HepG2 (cell line): ENCODE results near the gene CNPY1. TPM values are rescaled to one million over a fixed set of nuclear protein-coding genes. Genes with fewer than 3 reads are reported as not detected.

Experiments used
- ATAC-seq: fragments of 200-7000 bp; cut with Tn5 transposase; 3 replicates; pipeline ENCODE4 v1.9.1; 2020; ENCODE audit warnings: mild to moderate bottlenecking, moderate library complexity
- BruUV-seq: library from RNA; stranded (reverse); fragments of 400-500 nt; replicated peaks from 2 replicates; lab custom pipeline; 2021; lab: Mats Ljungman, UMichigan
- CTCF ChIA-PET: fragments of 300-600 bp; formaldehyde crosslinking; extraction: SDS; loops from one replicate; lab custom pipeline; 2021; ENCODE audit warnings: low total read pairs, inconsistent platforms, low intra/inter-chr PET ratio; lab: Yijun Ruan, JAX
- POLR2A ChIA-PET: fragments of 350-600 bp; sonication (Branson Sonifier 250); formaldehyde crosslinking; loops from one replicate; lab custom pipeline; 2020; ENCODE audit warnings: antibody characterized with exemption, inconsistent platforms; lab: Yijun Ruan, JAX
- DNase-seq: peaks from one replicate; pipeline ENCODE4 v3.0.0-alpha.2; 2015; ENCODE audit warnings: low spot score
- FAIRE-seq: peaks from 3 replicates; lab custom pipeline; 2011; peaks lifted over from hg19 to GRCh38; lab: Jason Lieb, UNC
- H2AFZ ChIP-seq: one replicate; pipeline ENCODE4 v1.6.1; 2011; ENCODE audit warnings: low read length, inconsistent platforms
- H3K27ac ChIP-seq: fragments of 300-600 bp; 3 replicates; pipeline ENCODE4 v1.8.0; 2011; ENCODE audit warnings: mixed run types, mild to moderate bottlenecking, mixed read lengths, low read length, inconsistent platforms; ENCODE audit not compliant: insufficient read depth; ENCODE audit errors: extremely low read length
- H3K27me3 ChIP-seq, 2 experiments: fragments of 200-600 bp in 1 of 2; 2 replicates in 1 of 2; 3 replicates in 1 of 2; pipeline versions ENCODE4 v1.6.0 to v1.8.0; 2011; ENCODE audit warnings: low read length in 2 of 2, mild to moderate bottlenecking in 2 of 2, moderate library complexity in 2 of 2, inconsistent platforms in 1 of 2; ENCODE audit not compliant: insufficient read depth in 2 of 2, control insufficient read depth in 1 of 2
- H3K36me3 ChIP-seq, 2 experiments: fragments of 200-600 bp in 1 of 2; replicated peaks in 1 of 2; 2 replicates in 1 of 2; 3 replicates in 1 of 2; pipeline versions ENCODE4 v1.5.1 to v1.8.0; 2011; ENCODE audit warnings: low read length in 2 of 2, inconsistent platforms in 1 of 2; ENCODE audit not compliant: insufficient read depth in 2 of 2, control insufficient read depth in 1 of 2
- H3K4me1 ChIP-seq: 2 replicates; pipeline ENCODE4 v1.5.1; 2012; ENCODE audit warnings: low read length, inconsistent platforms; ENCODE audit not compliant: insufficient read depth
- H3K4me2 ChIP-seq: 2 replicates; pipeline ENCODE4 v1.6.0; 2011; ENCODE audit warnings: low read depth, low read length, inconsistent platforms
- H3K4me3 ChIP-seq, 3 experiments: fragments of 200-600 bp in 1 of 3; sonication (generic), shearing (Covaris generic) in 1 of 3; replicated peaks in 1 of 3; 2 replicates each; pipeline ENCODE4 v1.5.1; 2011 to 2016; ENCODE audit warnings: low read length in 3 of 3, inconsistent platforms in 2 of 3, low read depth in 2 of 3, mild to moderate bottlenecking in 2 of 3, control low read depth in 1 of 3, mixed read lengths in 1 of 3; ENCODE audit not compliant: insufficient read depth in 1 of 3
- H3K79me2 ChIP-seq: one replicate; pipeline ENCODE4 v1.6.1; 2011; ENCODE audit warnings: low read length, inconsistent platforms; ENCODE audit not compliant: insufficient read depth
- H3K9ac ChIP-seq: 2 replicates; pipeline ENCODE4 v1.6.0; 2011; ENCODE audit warnings: mild to moderate bottlenecking, low read depth, low read length, inconsistent platforms; ENCODE audit not compliant: insufficient read depth
- H3K9me3 ChIP-seq: 2 replicates; pipeline ENCODE4 v1.5.1; 2012; ENCODE audit warnings: mild to moderate bottlenecking, low read length
- H4K20me1 ChIP-seq: 2 replicates; pipeline ENCODE4 v1.6.0; 2011; ENCODE audit warnings: inconsistent platforms, mild to moderate bottlenecking, low read length, moderate library complexity; ENCODE audit not compliant: insufficient read depth
- FOXJ3 ChIP-seq: sonication (generic); formaldehyde crosslinking; IDR thresholded peaks from 2 replicates; pipeline ENCODE4 v1.4.0; 2020; ENCODE audit warnings: missing genetic modification reagents, mild to moderate bottlenecking, borderline replicate concordance
- ISL2 ChIP-seq: sonication (generic); formaldehyde crosslinking; IDR thresholded peaks from 2 replicates; pipeline ENCODE4 v1.5.0; 2020; ENCODE audit warnings: missing genetic modification reagents
- POGK ChIP-seq: sonication (generic); formaldehyde crosslinking; conservative IDR thresholded peaks from 2 replicates; pipeline ENCODE4 v1.8.0; 2022; ENCODE audit warnings: mild to moderate bottlenecking, moderate library complexity, missing genetic modification reagents
- TEAD3 ChIP-seq: optimal IDR thresholded peaks from 2 replicates; pipeline ENCODE3; 2016; ENCODE audit warnings: borderline replicate concordance
- ZNF629 ChIP-seq: sonication (generic); formaldehyde crosslinking; conservative IDR thresholded peaks from 2 replicates; pipeline ENCODE4 v1.5.0; 2020; ENCODE audit warnings: missing genetic modification reagents
- ZSCAN25 ChIP-seq: sonication (generic); formaldehyde crosslinking; IDR thresholded peaks from 2 replicates; pipeline ENCODE4 v1.8.0; 2022; ENCODE audit warnings: mild to moderate bottlenecking, missing genetic modification reagents
- WGBS: methylation state at CpG from one replicate; pipeline ENCODE4 v1.1.6; 2017; ENCODE audit warnings: low lambda C conversion rate; 5-methylcytosine and 5-hydroxymethylcytosine counted together
- in situ Hi-C: cut with HindIII; loops from 2 replicates; pipeline ENCODE4 v1.10.0; 2017; ENCODE audit warnings: low pct_unique_long_range_greater_than_20kb; ENCODE audit not compliant: extremely low pct_ligation_motif_present
- intact Hi-C: fragments of 100-400 bp; cut with micrococcal nuclease; formaldehyde crosslinking; loops from one replicate; pipeline ENCODE4 v1.10.0; 2022; ENCODE audit not compliant: unreplicated experiment
- polyA plus RNA-seq, 8 experiments: library from polyadenylated mRNA; depleted of rRNA in 3 of 8; stranded (reverse) in 7 of 8; unstranded in 1 of 8; fragments of >200 nt; fragmentation: Illumina TruSeq in 4 of 8; extraction: Trizol in 4 of 8; gene quantifications; 2 replicates each; pipeline versions ENCODE4 v1.2.1 to v1.2.3, GENCODE V29; 2011 to 2016; ENCODE audit warnings: low read depth in 4 of 8, missing spikeins in 1 of 8, mixed read lengths in 1 of 8; ENCODE audit not compliant: insufficient read depth in 1 of 8
- total RNA-seq, 5 experiments: library from RNA; depleted of rRNA; stranded (reverse); fragments of >200 nt; fragmentation: Illumina TruSeq; extraction: Trizol; gene quantifications; 2 replicates each; pipeline ENCODE4 v1.2.3, GENCODE V29; 2016; ENCODE audit warnings: low read depth in 1 of 5
- TF ChIP-seq, protein P1 (sequence below): sonication (generic); formaldehyde crosslinking; IDR thresholded peaks from 2 replicates; pipeline ENCODE4 v1.8.0; 2022; ENCODE audit warnings: low read depth, missing genetic modification reagents

Gene CNPY1
- total and polyA plus RNA-seq, 2 of the 13 experiments (the other 11 are each of a cell fraction or from before 2014, with no cell fraction given) = not detected

DNA sequence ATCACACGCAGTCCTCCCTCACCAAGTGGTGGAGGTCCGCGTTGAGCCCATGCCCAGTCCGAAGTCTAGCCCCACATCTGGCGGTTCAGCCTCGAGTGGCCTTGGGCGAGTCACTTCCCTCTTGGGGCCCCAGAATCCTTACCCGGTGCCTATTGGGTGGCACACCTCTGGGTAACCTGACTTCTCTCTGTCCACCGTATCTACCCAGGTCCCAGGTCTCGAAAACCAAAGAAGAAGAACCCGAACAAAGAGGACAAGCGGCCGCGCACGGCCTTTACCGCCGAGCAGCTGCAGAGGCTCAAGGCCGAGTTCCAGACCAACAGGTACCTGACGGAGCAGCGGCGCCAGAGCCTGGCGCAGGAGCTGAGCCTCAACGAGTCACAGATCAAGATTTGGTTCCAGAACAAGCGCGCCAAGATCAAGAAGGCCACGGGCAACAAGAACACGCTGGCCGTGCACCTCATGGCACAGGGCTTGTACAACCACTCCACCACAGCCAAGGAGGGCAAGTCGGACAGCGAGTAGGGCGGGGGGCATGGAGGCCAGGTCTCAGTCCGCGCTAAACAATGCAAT lies 84.1 kb downstream of the CNPY1 start:
- Histone ChIP-seq H3K4me3 (no peak overlapping the region), H3K9ac (no peak overlapping the region), H4K20me1 (peaks cover 4% of the 10 kb centered on the region; the same call in 1 of the 2 replicates), H3K79me2 (no peaks in the 10 kb centered on the region), H3K27me3 (peaks cover 9 to 75% of the 10 kb centered on the region in 2 experiments), H2AFZ (no peak overlapping the region), H3K9me3 (no peaks in the 10 kb centered on the region), H3K36me3 (no peaks in the 10 kb centered on the region), H3K4me1 (no peaks in the 10 kb centered on the region), H3K27ac (no peak overlapping the region), H3K4me2 (no peak overlapping the region)
- ATAC-seq (no peak), FAIRE-seq (no peak), DNase-seq (no peak)
- WGBS = 14% methylated on average over 21 of the region's 33 CpGs
- ChIA-PET CTCF (no interaction called here), POLR2A (no interaction called here)
- BruUV-seq = no TSS peak
- TF ChIP-seq, protein P1, sequence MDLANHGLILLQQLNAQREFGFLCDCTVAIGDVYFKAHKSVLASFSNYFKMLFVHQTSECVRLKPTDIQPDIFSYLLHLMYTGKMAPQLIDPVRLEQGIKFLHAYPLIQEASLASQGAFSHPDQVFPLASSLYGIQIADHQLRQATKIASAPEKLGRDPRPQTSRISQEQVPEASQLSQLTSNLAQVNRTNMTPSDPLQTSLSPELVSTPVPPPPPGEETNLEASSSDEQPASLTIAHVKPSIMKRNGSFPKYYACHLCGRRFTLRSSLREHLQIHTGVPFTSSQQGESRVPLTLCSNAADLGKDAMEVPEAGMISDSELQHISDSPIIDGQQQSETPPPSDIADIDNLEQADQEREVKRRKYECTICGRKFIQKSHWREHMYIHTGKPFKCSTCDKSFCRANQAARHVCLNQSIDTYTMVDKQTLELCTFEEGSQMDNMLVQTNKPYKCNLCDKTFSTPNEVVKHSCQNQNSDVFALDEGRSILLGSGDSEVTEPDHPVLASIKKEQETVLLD (CRISPR knock-in tag) = no peak
- TF ChIP-seq ZSCAN25 (CRISPR knock-in tag) (no peak), TEAD3 (CRISPR knock-in tag) (no peak), ZNF629 (CRISPR knock-in tag) (no peak), FOXJ3 (CRISPR knock-in tag) (no peak), ISL2 (CRISPR knock-in tag) (no peak), POGK (CRISPR knock-in tag) (no peak)
- intact Hi-C loops (no loop called here), in situ Hi-C loops (no loop called here)
